MCF 10A (cell line): ENCODE measurements around the gene SIK2. TPM values are rescaled to one million over a fixed set of nuclear protein-coding genes. Genes with fewer than 3 reads are reported as not detected.

Source experiments
- BruUV-seq: library from RNA; stranded (reverse); fragments of 400-500 nt; replicated peaks from 2 replicates; lab custom pipeline; 2021; lab: Mats Ljungman, UMichigan
- CTCF ChIA-PET: fragments of 300-600 bp; sonication (Branson Sonifier 250); formaldehyde crosslinking; extraction: SDS; loops from one replicate; lab custom pipeline; 2021; ENCODE audit warnings: antibody characterized with exemption, inconsistent platforms; lab: Yijun Ruan, JAX
- POLR2A ChIA-PET: fragments of 300-600, 350-650 bp; sonication (Branson Sonifier 250); formaldehyde crosslinking; extraction: SDS; loops from one replicate; lab custom pipeline; 2020; ENCODE audit warnings: antibody characterized with exemption, inconsistent platforms; lab: Yijun Ruan, JAX
- DNase-seq: peaks from one replicate; pipeline ENCODE4 v3.0.0-alpha.2; 2018; ENCODE audit not compliant: unreplicated experiment
- H3K27ac Mint-ChIP-seq: one replicate; pipeline ENCODE4 v1.8.0; 2022; ENCODE audit warnings: mild to moderate bottlenecking, low read depth, mixed read lengths; ENCODE audit not compliant: unreplicated experiment
- H3K27me3 Mint-ChIP-seq: one replicate; pipeline ENCODE4 v1.8.0; 2022; ENCODE audit warnings: mixed read lengths; ENCODE audit not compliant: insufficient read depth, unreplicated experiment
- H3K36me3 Mint-ChIP-seq: one replicate; pipeline ENCODE4 v1.8.0; 2022; ENCODE audit warnings: mild to moderate bottlenecking, moderate library complexity, mixed read lengths; ENCODE audit not compliant: insufficient read depth, unreplicated experiment
- H3K4me1 Mint-ChIP-seq: one replicate; pipeline ENCODE4 v1.8.0; 2022; ENCODE audit warnings: mixed read lengths; ENCODE audit not compliant: insufficient read depth, unreplicated experiment
- H3K4me3 Mint-ChIP-seq: one replicate; pipeline ENCODE4 v1.8.0; 2022; ENCODE audit warnings: mild to moderate bottlenecking, moderate library complexity, mixed read lengths; ENCODE audit not compliant: unreplicated experiment
- H3K9me3 Mint-ChIP-seq: one replicate; pipeline ENCODE4 v1.8.0; 2022; ENCODE audit warnings: mixed read lengths; ENCODE audit not compliant: unreplicated experiment
- CTCF ChIP-seq: fragments of 200-600 bp; IDR thresholded peaks from one replicate; pipeline ENCODE4 v1.8.0; 2022; ENCODE audit warnings: antibody characterized with exemption, mild to moderate bottlenecking; ENCODE audit not compliant: unreplicated experiment
- intact Hi-C: fragments of 100-400 bp; cut with micrococcal nuclease; formaldehyde crosslinking; loops from 2 replicates; pipeline ENCODE4 v1.14.1; 2022
- total RNA-seq: library from RNA; stranded (reverse); gene quantifications from 2 replicates; pipeline ENCODE4 v1.2.3, GENCODE V29; 2022

Gene SIK2
- total RNA-seq, 1 experiment from 2014 or later: 13.7 TPM

DNA sequence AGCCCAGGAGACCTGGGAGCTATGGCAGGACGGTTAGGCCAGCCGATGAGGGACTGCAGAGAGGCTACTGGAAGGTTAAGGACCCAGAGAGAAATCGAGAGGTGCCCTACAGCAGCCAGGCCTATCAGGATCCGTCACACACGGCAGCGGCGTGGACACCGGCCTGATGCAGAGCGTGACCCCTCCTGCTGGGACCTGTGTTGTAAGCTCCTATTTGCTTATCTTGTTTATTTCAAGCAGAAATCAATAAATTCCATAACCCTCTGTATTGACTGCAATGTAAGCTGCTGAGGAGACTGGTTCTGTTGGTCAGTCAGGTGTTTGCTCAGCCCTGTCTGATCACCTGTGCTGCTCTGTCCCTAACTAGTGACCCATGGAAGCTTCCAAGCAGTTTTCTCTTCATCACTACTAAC, 124.1 kb downstream of the SIK2 start:
- ChIA-PET POLR2A (interaction anchor here (0.6 to 2.0 kb wide), 6 partner anchors 8 to 132 kb away, joined by 3 to 10 read pairs (median 3); no protein-coding TSS in a partner anchor), CTCF (interaction anchor here (0.5 to 0.7 kb wide), 5 partner anchors 16 to 140 kb away, joined by 3 to 6 read pairs (median 3); no protein-coding TSS in a partner anchor)
- H3K4me1 Mint-ChIP-seq: no peaks in the 10 kb centered on the region
- TF ChIP-seq CTCF: no peak
- peaks cover 45% of the 10 kb centered on the region for H3K36me3 Mint-ChIP-seq
- no peak overlapping the region for H3K4me3 Mint-ChIP-seq
- no TSS peak for BruUV-seq
- no peak overlapping the region for H3K27ac Mint-ChIP-seq
- intact Hi-C loops: no loop called here
- H3K9me3 Mint-ChIP-seq: no peaks in the 10 kb centered on the region
- no peak for DNase-seq
- H3K27me3 Mint-ChIP-seq: no peaks in the 10 kb centered on the region

DNA sequence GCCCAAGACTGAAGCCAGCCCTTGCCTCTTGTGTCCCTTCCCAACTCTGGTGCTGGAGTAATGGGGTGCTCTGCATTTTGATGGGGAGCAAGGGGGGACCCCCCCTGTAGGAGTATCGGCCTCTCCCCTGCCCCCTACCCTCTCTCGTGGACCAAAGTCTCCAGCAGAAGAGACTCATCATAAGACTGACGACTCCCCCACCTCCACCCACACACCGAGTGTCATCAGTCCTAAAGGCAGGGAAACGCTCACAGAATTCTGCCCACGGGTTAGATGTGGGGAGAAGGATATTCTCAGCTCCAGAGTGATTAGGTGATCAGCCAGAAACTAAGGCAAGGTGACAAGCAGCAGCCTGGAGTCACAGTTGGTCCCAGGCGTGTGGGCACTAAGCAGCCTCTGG, 125.2 kb downstream of the SIK2 start:
- Mint-ChIP-seq H3K27ac (peak overlapping the region; percentile 37), H3K4me3 (no peak overlapping the region), H3K4me1 (no peaks in the 10 kb centered on the region), H3K36me3 (peaks cover 35% of the 10 kb centered on the region), H3K27me3 (no peaks in the 10 kb centered on the region), H3K9me3 (no peaks in the 10 kb centered on the region)
- intact Hi-C loops: no loop called here
- BruUV-seq: no TSS peak
- ChIA-PET CTCF (no interaction called here), POLR2A (interaction anchor here (0.7 to 1.0 kb wide), 2 partner anchors 15 to 1792 kb away, joined by 3 read pairs; no protein-coding TSS in a partner anchor)
- DNase-seq: no peak
- no peak for TF ChIP-seq CTCF

- no peak for DNase-seq
- Mint-ChIP-seq H3K27me3 (no peaks in the 10 kb centered on the region), H3K4me1 (no peaks in the 10 kb centered on the region), H3K36me3 (peaks cover 18% of the 10 kb centered on the region), H3K4me3 (no peak overlapping the region), H3K9me3 (no peaks in the 10 kb centered on the region), H3K27ac (peak overlapping the region; percentile 11)
- TF ChIP-seq CTCF: no peak
- BruUV-seq: no TSS peak
- ChIA-PET POLR2A (interaction anchor here (0.6 to 1.5 kb wide), 3 partner anchors 8 to 50 kb away, joined by 3 to 4 read pairs (median 3); no protein-coding TSS in a partner anchor), CTCF (interaction anchor here (0.5 to 0.9 kb wide), 3 partner anchors 47 to 120 kb away, joined by 3 to 4 read pairs (median 3); no protein-coding TSS in a partner anchor)
- intact Hi-C loops: no loop called here
Observed at GRCh38 chr11:111729071-111729830, 127.0 kb downstream of the SIK2 start.

DNA sequence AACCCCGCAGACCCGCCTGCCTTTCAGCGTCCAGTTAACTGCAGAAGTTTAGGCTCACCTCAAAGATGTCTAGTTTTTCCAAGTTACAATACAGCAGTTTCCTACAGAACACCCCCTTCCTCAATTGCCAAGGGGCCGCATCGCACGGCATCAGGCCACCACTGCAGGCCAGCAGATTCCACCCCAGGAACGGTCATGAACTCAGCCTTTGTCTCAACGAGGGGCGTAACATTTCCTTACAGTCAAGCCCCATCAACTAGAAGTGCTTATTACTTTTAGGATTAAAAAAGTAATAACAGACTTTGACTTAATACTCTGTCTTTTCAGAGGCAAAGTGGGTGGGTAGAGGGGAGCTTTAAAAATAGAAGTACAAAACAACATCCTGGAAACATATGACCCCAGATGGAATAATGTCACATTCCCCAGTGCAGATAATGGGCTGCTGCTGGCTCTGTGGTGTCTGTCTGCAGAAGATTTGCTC, 127.6 kb downstream of the SIK2 start:
- TF ChIP-seq CTCF: no peak
- intact Hi-C loops: no loop called here
- Mint-ChIP-seq H3K27me3 (no peaks in the 10 kb centered on the region), H3K4me3 (no peak overlapping the region), H3K9me3 (no peaks in the 10 kb centered on the region), H3K36me3 (peaks cover 12% of the 10 kb centered on the region), H3K4me1 (peaks cover 3% of the 10 kb centered on the region), H3K27ac (peak overlapping the region; percentile 11)
- POLR2A ChIA-PET: interaction anchor here (0.6 to 1.9 kb wide), 4 partner anchors 9 to 49 kb away, joined by 3 to 7 read pairs (median 4); no protein-coding TSS in a partner anchor
- no peak for DNase-seq
- CTCF ChIA-PET: interaction anchor here (0.6 to 0.9 kb wide), 2 partner anchors 47 to 65 kb away, joined by 3 to 4 read pairs; no protein-coding TSS in a partner anchor
- no TSS peak for BruUV-seq
